Kidney (tissue), 14 donors: ENCODE measurements around the gene UPF3A. TPM values are rescaled to one million over a fixed set of nuclear protein-coding genes. Genes with fewer than 3 reads are reported as not detected.

Experiments
- DNase-seq, 5 donors: peaks; one replicate each; pipeline ENCODE4 v3.0.0-alpha.2; 2013 to 2020
- FAIRE-seq: peaks from 2 replicates; lab custom pipeline; 2012; peaks lifted over from hg19 to GRCh38; lab: Jason Lieb, UNC
- H3K27ac ChIP-seq, 2 donors: one replicate each; pipeline ENCODE4 v1.7.0; 2013; ENCODE audit warnings: low read depth in 2 of 2, low read length in 2 of 2, inconsistent platforms in 1 of 2
- H3K27me3 ChIP-seq: one replicate; pipeline ENCODE4 v1.7.1; 2013; ENCODE audit warnings: low read length, inconsistent platforms; ENCODE audit not compliant: control insufficient read depth, insufficient read depth
- H3K36me3 ChIP-seq, 3 donors: one replicate each; pipeline versions ENCODE4 v1.7.0 to v1.7.1; 2013; ENCODE audit warnings: low read length in 3 of 3, control low read depth in 1 of 3, inconsistent platforms in 1 of 3; ENCODE audit not compliant: insufficient read depth in 3 of 3, control insufficient read depth in 2 of 3
- H3K4me1 ChIP-seq, 3 donors: one replicate each; pipeline versions ENCODE4 v1.7.0 to v1.7.1; 2013; ENCODE audit warnings: low read length in 3 of 3, inconsistent platforms in 1 of 3, low read depth in 1 of 3; ENCODE audit not compliant: control insufficient read depth in 2 of 3, insufficient read depth in 2 of 3
- H3K4me3 ChIP-seq, 3 donors: one replicate each; pipeline versions ENCODE4 v1.7.0 to v1.8.1; 2013; ENCODE audit warnings: low read length in 3 of 3, control low read depth in 1 of 3, inconsistent platforms in 1 of 3
- H3K9ac ChIP-seq, 3 donors: one replicate each; pipeline versions ENCODE4 v1.7.0 to v1.7.1; 2013; ENCODE audit warnings: low read length in 3 of 3, control low read depth in 1 of 3, inconsistent platforms in 1 of 3
- H3K9me3 ChIP-seq, 3 donors: one replicate each; pipeline versions ENCODE4 v1.7.0 to v1.7.1; 2013; ENCODE audit warnings: low read length in 3 of 3, control low read depth in 1 of 3, inconsistent platforms in 1 of 3; ENCODE audit not compliant: control insufficient read depth in 2 of 3, insufficient read depth in 1 of 3
- CTCF ChIP-seq: IDR thresholded peaks from 3 replicates; pipeline ENCODE4 v1.5.1; 2012; ENCODE audit warnings: mild to moderate bottlenecking, moderate library complexity, borderline replicate concordance; ENCODE audit not compliant: insufficient read depth; ENCODE audit errors: extremely low read depth
- intact Hi-C: fragments of 100-400 bp; cut with DNase I; formaldehyde crosslinking; loops from one replicate; pipeline ENCODE4 v1.11.1; 2022
- polyA plus RNA-seq: library from polyadenylated mRNA; stranded (reverse); fragments of 350-450 nt; fragmentation: Illumina TruSeq; extraction: RNeasy Lipid Tissue Mini Kit (QIAGEN cat#74804); gene quantifications from one replicate; pipeline ENCODE4 v1.2.3, GENCODE V29; 2014; ENCODE audit warnings: low read depth, low replicate concordance; ENCODE audit not compliant: insufficient read depth
- total RNA-seq: library from RNA; stranded (reverse); fragmentation: NEBNext Ultra II Directional; extraction: Animal tissue kit (Norgen Biotek cat#: 25700); gene quantifications from one replicate; pipeline ENCODE4 v1.2.1, GENCODE V29; 2021
- donor health status: control.
- donor health status: control.
- donor health status: control.
- donor health status: control.
- donor health status: control.
- donor health status: DM: yes; HTN: yes; CAD: no.
- donor health status: Normal renal cell carcinoma (clear cell type).

The UPF3A gene
- total and polyA plus RNA-seq, 2 donors from 2014 or later = 34.5 to 41.7 TPM

- peak overlapping the region in 1 of 2 donors; percentile 27 for H3K27ac ChIP-seq
- DNase-seq = no peak
- H3K9ac ChIP-seq = no peak overlapping the region
- no peak for TF ChIP-seq CTCF
- H3K36me3 ChIP-seq = peaks cover 0 to 18% (median 2%) of the 10 kb centered on the region in 3 donors
- no peak for FAIRE-seq
- H3K9me3 ChIP-seq = no peaks in the 10 kb centered on the region
- H3K27me3 ChIP-seq = peaks cover 3% of the 10 kb centered on the region
- H3K4me3 ChIP-seq = peak overlapping the region; percentile 1 to 58 (median 47)
- intact Hi-C loops = no loop called here
- peaks cover 0 to 5% (median 0%) of the 10 kb centered on the region in 3 donors for H3K4me1 ChIP-seq
These were observed 47.1 kb upstream of the UPF3A start for GRCh38 chr13:114234266-114234644.

GRCh38 chr13:114234645-114235421 is 46.6 kb upstream of the UPF3A start, which contains the start of gene CDC16:
TSS of gene CDC16 (plus strand) at chr13:114234897. CDS start at chr13:114235085, 188 bp downstream.
- peak within 1 kb of the TSS; percentile 52 to 74 (median 57) for H3K9ac ChIP-seq
- peak; percentile 19 for TF ChIP-seq CTCF
- peak; percentile 93 to 97 (median 95) for DNase-seq
- peaks cover 3% of the 10 kb centered on the region for H3K27me3 ChIP-seq
- H3K4me1 ChIP-seq = peaks cover 0 to 5% (median 0%) of the 10 kb centered on the region in 3 donors
- peak within 1 kb of the TSS; percentile 68 to 74 (median 74) for H3K4me3 ChIP-seq
- intact Hi-C loops = no loop called here
- FAIRE-seq = no peak
- peaks cover 4 to 24% (median 7%) of the 10 kb centered on the region in 3 donors for H3K36me3 ChIP-seq
- H3K27ac ChIP-seq = peak within 1 kb of the TSS; percentile 65 to 67
- H3K9me3 ChIP-seq = no peaks in the 10 kb centered on the region

- H3K9ac ChIP-seq = peak overlapping the region; percentile 52 to 74 (median 57)
- peak overlapping the region; percentile 68 to 74 (median 74) for H3K4me3 ChIP-seq
- intact Hi-C loops = no loop called here
- H3K27ac ChIP-seq = no peak overlapping the region
- no peaks in the 10 kb centered on the region for H3K9me3 ChIP-seq
- DNase-seq = no peak
- H3K4me1 ChIP-seq = peaks cover 0 to 5% (median 0%) of the 10 kb centered on the region in 3 donors
- H3K27me3 ChIP-seq = no peaks in the 10 kb centered on the region
- FAIRE-seq = no peak
- no peak for TF ChIP-seq CTCF
- peaks cover 4 to 24% (median 7%) of the 10 kb centered on the region in 3 donors for H3K36me3 ChIP-seq
These were observed 45.7 kb upstream of the UPF3A start for GRCh38 chr13:114235697-114236096.
